Peyer's patch (tissue), 4 donors: ENCODE measurements around the gene MAZ. TPM values are rescaled to one million over a fixed set of nuclear protein-coding genes. Genes with fewer than 3 reads are reported as not detected.
"Not testable (repeated sequence)": the region's sequence is repeated elsewhere in the genome, so short reads cannot be mapped to it uniquely, and the experiment has no call there.

Source experiments
- DNase-seq, 3 donors: peaks; one replicate each; pipeline ENCODE4 v3.0.0-alpha.2; 2017 to 2019
- H3K27ac ChIP-seq, 4 donors: fragments of 200-600 bp; sonication (generic); one replicate each; pipeline ENCODE4 v1.5.1; 2016 to 2019
- H3K27me3 ChIP-seq, 2 donors: fragments of 200-600 bp; sonication (generic); one replicate each; pipeline ENCODE4 v1.5.1; 2019
- H3K36me3 ChIP-seq, 3 donors: fragments of 200-600 bp; sonication (generic); one replicate each; pipeline ENCODE4 v1.5.1; 2016 to 2019
- H3K4me1 ChIP-seq, 4 donors: fragments of 200-600 bp; sonication (generic); one replicate each; pipeline ENCODE4 v1.5.1; 2016 to 2019
- H3K4me3 ChIP-seq, 4 donors: fragments of 200-600 bp; sonication (generic); 1 replicate in 3 of 4; 2 replicates in 1 of 4; pipeline ENCODE4 v1.5.1; 2016 to 2019; ENCODE audit warnings: mild to moderate bottlenecking in 1 of 4
- H3K9me3 ChIP-seq, 4 donors: fragments of 200-600 bp; sonication (generic); one replicate each; pipeline ENCODE4 v1.5.1; 2016 to 2019; ENCODE audit warnings: mild to moderate bottlenecking in 1 of 4
- POLR2A ChIP-seq, 2 donors: fragments of 450-650 bp; IDR thresholded peaks; one replicate each; pipeline ENCODE4 v1.5.1; 2017; ENCODE audit warnings: antibody characterized with exemption in 2 of 2, mild to moderate bottlenecking in 2 of 2, moderate library complexity in 2 of 2
- total RNA-seq, 4 donors: library from RNA; depleted of rRNA; stranded (reverse); fragments of >200 nt; gene quantifications; one replicate each; pipeline ENCODE4 v1.1.0, GENCODE V29; 2016
- TF ChIP-seq, protein P1 (sequence below), 6 experiments: fragments of 450-650 bp in 4 of 6; fragments of 200-600 bp in 2 of 6; sonication (generic) in 1 of 6; IDR thresholded peaks; one replicate each; pipeline ENCODE4 v1.5.1; 2017 to 2019; ENCODE audit warnings: antibody characterized with exemption in 6 of 6, mild to moderate bottlenecking in 3 of 6, moderate library complexity in 1 of 6

MAZ gene
- total RNA-seq, 4 donors from 2014 or later: 124 to 208 (median 135) TPM

DNA sequence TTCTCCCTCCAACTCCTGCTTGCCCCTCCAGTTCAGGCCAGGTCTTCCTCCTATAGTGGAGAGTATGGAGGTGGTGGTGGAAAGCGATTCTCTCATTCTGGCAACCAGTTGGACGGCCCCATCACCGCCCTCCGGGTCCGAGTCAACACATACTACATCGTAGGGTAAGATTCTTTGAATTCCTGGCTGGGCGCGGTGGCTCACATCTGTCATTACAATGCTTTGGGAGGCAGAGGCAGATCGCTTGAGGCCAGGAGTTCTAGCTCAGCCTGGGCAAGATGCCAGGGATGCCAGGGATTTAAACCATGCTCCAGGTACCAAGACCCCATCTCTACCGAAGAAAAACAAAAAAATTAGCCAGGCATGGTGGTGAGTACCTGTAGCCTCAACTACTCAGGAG lies 26.9 kb upstream of the MAZ start:
- Histone ChIP-seq H3K9me3 (no peaks in the 10 kb centered on the region), H3K4me1 (no peaks in the 10 kb centered on the region), H3K4me3 (peak overlapping the region in 1 of 4 donors; percentile 16), H3K36me3 (peaks cover 0 to 6% (median 0%) of the 10 kb centered on the region in 3 donors), H3K27me3 (no peaks in the 10 kb centered on the region), H3K27ac (peak overlapping the region in 2 of 4 donors; percentile 34 to 59)
- TF ChIP-seq POLR2A (IDR thresholded peaks at IDR 0.05): no peak
- TF ChIP-seq, protein P1, sequence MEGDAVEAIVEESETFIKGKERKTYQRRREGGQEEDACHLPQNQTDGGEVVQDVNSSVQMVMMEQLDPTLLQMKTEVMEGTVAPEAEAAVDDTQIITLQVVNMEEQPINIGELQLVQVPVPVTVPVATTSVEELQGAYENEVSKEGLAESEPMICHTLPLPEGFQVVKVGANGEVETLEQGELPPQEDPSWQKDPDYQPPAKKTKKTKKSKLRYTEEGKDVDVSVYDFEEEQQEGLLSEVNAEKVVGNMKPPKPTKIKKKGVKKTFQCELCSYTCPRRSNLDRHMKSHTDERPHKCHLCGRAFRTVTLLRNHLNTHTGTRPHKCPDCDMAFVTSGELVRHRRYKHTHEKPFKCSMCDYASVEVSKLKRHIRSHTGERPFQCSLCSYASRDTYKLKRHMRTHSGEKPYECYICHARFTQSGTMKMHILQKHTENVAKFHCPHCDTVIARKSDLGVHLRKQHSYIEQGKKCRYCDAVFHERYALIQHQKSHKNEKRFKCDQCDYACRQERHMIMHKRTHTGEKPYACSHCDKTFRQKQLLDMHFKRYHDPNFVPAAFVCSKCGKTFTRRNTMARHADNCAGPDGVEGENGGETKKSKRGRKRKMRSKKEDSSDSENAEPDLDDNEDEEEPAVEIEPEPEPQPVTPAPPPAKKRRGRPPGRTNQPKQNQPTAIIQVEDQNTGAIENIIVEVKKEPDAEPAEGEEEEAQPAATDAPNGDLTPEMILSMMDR (IDR thresholded peaks at IDR 0.05): no peak
- DNase-seq: no peak

DNA sequence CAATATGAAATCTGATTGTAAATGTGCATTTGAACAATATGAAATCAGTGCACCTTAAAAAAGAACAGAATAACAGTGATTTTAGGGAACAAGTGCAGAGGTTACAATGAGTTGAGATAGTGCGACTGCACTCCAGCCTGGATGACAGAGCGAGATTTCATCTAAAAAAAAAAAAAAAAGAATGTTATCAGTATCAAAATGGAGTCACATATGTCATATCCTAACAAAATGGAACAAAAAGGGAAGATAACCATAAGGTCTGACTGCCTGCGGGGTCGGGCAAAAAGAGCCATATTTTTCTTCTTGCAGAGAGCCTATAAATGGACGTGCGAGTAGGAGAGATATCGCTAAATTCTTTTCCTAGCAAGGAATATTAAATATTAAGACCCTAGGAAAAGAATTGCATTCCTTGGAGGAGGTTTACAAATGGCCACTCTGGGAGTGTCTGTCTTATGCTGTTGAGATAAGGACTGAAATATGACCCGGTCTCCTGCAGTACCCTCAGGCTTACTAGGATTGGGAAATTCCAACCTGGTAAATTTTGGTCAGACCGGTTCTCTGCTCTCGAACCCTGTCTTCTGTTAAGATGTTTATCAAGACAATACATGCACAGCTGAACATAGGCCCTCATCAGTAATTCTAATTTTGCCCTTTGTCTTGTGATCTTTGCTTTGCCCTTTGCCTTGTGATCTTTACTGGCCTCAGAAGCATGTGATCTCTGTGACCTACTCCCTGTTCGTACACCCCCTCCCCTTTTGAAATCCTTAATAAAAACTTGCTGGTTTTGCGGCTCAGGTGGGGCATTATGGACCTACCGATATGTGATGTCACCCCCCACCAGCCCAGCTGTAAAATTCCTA lies 23.0 kb upstream of the MAZ start:
- H3K27ac ChIP-seq, DNase-seq, H3K36me3 ChIP-seq, H3K27me3 ChIP-seq, H3K4me3 ChIP-seq, H3K9me3 ChIP-seq, H3K4me1 ChIP-seq: not testable (repeated sequence)

DNA sequence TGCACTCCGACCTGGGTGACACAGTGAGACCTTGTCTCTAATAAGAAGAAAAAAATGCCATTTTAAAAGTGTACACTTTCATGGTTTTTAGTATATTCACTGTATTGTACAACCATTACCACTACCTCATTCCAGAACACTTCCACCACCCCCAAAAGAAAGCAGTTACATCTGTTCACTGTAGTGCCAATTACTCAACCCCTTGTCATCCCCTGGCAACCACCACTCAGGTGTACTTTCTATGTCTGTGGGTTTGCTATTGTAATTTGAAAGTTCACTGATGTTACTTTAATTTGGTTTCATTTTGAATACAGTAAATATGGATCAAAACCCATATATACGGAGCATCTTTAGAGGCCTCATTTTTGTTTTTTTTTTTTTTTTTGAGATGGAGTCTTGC lies 22.2 kb upstream of the MAZ start:
- DNase-seq: no peak

DNA sequence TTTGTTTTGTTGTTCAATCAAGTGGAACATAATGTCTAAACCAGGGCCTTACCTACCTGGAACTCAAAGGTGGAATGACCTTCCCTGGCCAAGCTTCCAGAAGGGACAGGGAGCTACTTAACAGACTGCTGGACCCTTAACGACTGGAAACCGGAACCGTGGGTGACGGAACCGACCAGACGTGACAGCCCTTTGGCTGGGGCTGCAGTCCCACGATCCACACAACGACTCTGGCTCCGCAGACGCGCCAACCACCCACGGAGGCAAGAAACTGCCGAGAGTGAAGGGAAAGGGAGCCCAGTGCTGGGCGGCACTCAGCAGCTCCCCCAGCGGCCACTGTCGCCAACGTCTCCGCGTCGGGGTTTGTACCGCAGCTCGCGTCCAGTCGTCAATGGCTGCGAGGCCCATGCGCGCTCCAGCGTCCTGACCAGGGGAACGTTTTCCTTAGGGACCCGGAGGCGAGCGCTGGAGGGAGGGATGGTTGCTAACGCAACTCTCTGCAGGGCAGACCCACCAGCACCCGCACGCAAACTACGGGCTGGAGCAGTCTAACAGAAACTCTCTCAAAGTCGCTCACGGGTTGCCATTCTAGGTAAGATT lies 21.3 kb upstream of the MAZ start:
- peak overlapping the region; percentile 0 to 18 (median 6) for H3K4me3 ChIP-seq

More for the DNA sequence above, 22.2 kb upstream of the MAZ start:
- Histone ChIP-seq H3K27me3 (no peaks in the 10 kb centered on the region), H3K27ac (no peak overlapping the region), H3K9me3 (no peaks in the 10 kb centered on the region), H3K36me3 (peaks cover 0 to 5% (median 0%) of the 10 kb centered on the region in 3 donors), H3K4me3 (no peak overlapping the region), H3K4me1 (peaks cover 0 to 5% (median 0%) of the 10 kb centered on the region in 4 donors)
- TF ChIP-seq, protein P1 (IDR thresholded peaks at IDR 0.05): no peak
- TF ChIP-seq POLR2A (IDR thresholded peaks at IDR 0.05): no peak

DNA sequence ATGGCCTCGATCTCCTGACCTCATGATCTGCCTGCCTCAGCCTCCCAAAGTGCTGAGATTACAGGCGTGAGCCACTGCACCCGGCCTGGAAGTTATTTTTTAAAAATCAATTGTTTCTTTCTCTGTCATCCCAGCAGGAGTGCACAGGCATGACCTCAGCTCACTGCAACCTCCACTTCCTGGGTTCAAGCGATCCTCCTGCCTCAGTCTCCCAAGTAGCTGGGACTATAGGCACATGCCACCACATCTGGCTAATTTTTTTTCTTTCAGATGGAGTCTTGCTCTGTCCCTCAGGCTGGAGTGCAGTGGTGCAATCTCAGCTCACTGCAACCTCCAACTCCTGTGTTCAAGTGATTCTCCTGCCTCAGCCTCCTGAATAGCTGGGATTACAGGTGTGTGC lies 19.2 kb upstream of the MAZ start:
- not testable (repeated sequence) for DNase-seq, H3K4me3 ChIP-seq, H3K27me3 ChIP-seq, H3K9me3 ChIP-seq, H3K27ac ChIP-seq, H3K36me3 ChIP-seq
- peaks cover 0 to 14% (median 7%) of the 10 kb centered on the region in 4 donors for H3K4me1 ChIP-seq

More for the DNA sequence above, 21.3 kb upstream of the MAZ start:
- H3K4me1 ChIP-seq: peaks cover 0 to 5% (median 2%) of the 10 kb centered on the region in 4 donors
- H3K27ac ChIP-seq: peak overlapping the region in 1 of 4 donors; percentile 28
- no peak for TF ChIP-seq POLR2A (IDR thresholded peaks at IDR 0.05)
- TF ChIP-seq, protein P1 (IDR thresholded peaks at IDR 0.05): peak; percentile 60 to 84 (median 70)
- H3K27me3 ChIP-seq: no peaks in the 10 kb centered on the region
- H3K36me3 ChIP-seq: no peaks in the 10 kb centered on the region
- H3K9me3 ChIP-seq: no peaks in the 10 kb centered on the region
- peak; percentile 65 to 85 (median 76) for DNase-seq

DNA sequence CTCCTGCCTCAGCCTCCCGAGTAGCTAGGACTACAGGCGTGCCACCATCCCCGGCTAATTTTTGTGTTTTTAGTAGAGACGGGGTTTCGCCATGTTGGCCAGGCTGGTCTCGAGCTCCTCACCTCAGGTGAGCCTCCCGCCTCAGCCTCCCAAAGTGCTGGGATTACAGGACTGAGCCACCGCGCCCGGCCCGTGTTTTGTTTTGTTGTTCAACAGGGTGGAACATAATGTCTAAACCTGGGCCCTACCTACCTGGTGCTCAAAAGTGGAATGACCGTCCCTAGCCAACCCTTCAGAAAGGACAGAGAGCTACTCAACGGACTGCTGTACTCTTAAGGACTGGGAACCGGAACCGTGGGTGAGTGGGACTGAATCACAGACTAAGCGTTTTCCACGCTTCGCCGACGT lies 16.6 kb upstream of the MAZ start:
- no peak for DNase-seq
- TF ChIP-seq, protein P1 (IDR thresholded peaks at IDR 0.05): no peak
- no peak for TF ChIP-seq POLR2A (IDR thresholded peaks at IDR 0.05)

More for the DNA sequence above, 16.6 kb upstream of the MAZ start:
- no peaks in the 10 kb centered on the region for H3K9me3 ChIP-seq
- peak overlapping the region; percentile 70 to 88 (median 82) for H3K27ac ChIP-seq
- no peaks in the 10 kb centered on the region for H3K36me3 ChIP-seq
- H3K27me3 ChIP-seq: no peaks in the 10 kb centered on the region
- H3K4me3 ChIP-seq: peak overlapping the region; percentile 37 to 93 (median 81)
- H3K4me1 ChIP-seq: peaks cover 0 to 23% (median 7%) of the 10 kb centered on the region in 4 donors
